ENCODE results near the gene ALDH5A1.

DNA sequence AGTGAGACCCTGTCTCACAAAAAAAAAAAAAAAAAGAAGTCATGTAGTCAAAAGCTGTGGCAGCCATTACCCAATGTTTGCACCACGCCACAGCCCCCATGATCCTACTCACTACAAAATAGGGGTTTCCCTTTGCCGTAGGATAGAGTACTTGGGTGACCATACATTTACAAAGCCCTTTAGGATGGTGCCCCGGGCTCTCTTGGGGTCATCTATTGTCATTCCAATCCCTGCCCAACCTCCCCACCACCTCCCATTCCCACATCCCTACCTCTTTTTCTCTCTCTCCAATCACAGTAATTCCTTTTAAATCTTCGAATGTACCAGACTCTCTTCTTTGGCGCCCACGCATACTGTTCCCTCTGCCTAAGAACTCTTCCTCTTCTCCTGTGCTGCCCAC is 76.6 kb downstream of the ALDH5A1 start:
- TF ChIP-seq, protein P1, sequence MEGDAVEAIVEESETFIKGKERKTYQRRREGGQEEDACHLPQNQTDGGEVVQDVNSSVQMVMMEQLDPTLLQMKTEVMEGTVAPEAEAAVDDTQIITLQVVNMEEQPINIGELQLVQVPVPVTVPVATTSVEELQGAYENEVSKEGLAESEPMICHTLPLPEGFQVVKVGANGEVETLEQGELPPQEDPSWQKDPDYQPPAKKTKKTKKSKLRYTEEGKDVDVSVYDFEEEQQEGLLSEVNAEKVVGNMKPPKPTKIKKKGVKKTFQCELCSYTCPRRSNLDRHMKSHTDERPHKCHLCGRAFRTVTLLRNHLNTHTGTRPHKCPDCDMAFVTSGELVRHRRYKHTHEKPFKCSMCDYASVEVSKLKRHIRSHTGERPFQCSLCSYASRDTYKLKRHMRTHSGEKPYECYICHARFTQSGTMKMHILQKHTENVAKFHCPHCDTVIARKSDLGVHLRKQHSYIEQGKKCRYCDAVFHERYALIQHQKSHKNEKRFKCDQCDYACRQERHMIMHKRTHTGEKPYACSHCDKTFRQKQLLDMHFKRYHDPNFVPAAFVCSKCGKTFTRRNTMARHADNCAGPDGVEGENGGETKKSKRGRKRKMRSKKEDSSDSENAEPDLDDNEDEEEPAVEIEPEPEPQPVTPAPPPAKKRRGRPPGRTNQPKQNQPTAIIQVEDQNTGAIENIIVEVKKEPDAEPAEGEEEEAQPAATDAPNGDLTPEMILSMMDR (conservative IDR thresholded peaks at IDR 0.05; ENCODE audit: low read length): no peak
- TF ChIP-seq EZH2phosphoT487 (IDR thresholded peaks at IDR 0.05; ENCODE audit: borderline replicate concordance, low read depth, low read length): no peak

Measured in OCI-LY7 (cell line).